ENCODE data around the gene CDK18. TPM values are rescaled to one million over a fixed set of nuclear protein-coding genes. Genes with fewer than 3 reads are reported as not detected.

The CDK18 gene
- total RNA-seq, 1 donor from 2014 or later: 0.20 TPM

GRCh38 chr1:205568469-205569361, 64.2 kb downstream of the CDK18 start:
- DNase-seq (ENCODE audit: low read depth in 2 of 2): peak in 1 of 2 donors; percentile 48

- no peak for DNase-seq (ENCODE audit: low read depth in 2 of 2)
Measured at GRCh38 chr1:205569411-205570172, 65.1 kb downstream of the CDK18 start.

- DNase-seq (ENCODE audit: low read depth in 2 of 2): no peak
Measured at GRCh38 chr1:205570173-205570501, 65.7 kb downstream of the CDK18 start.

GRCh38 chr1:205570796-205571537, 66.5 kb downstream of the CDK18 start:
- no peak for DNase-seq (ENCODE audit: low read depth in 2 of 2)

- no peak for DNase-seq (ENCODE audit: low read depth in 2 of 2)
Measured at GRCh38 chr1:205571747-205572146, 67.3 kb downstream of the CDK18 start.

GRCh38 chr1:205572421-205572820, 68.0 kb downstream of the CDK18 start:
- DNase-seq (ENCODE audit: low read depth in 2 of 2): no peak

- no peak for DNase-seq (ENCODE audit: low read depth in 2 of 2)
Measured at GRCh38 chr1:205575294-205575885, 70.9 kb downstream of the CDK18 start.

GRCh38 chr1:205576011-205576410, 71.5 kb downstream of the CDK18 start:
- DNase-seq (ENCODE audit: low read depth in 2 of 2): peak in 1 of 2 donors; percentile 45

GRCh38 chr1:205576805-205577761, 72.6 kb downstream of the CDK18 start:
- peak in 1 of 2 donors; percentile 29 for DNase-seq (ENCODE audit: low read depth in 2 of 2)

- DNase-seq (ENCODE audit: low read depth in 2 of 2): no peak
Measured at GRCh38 chr1:205577874-205578658, 73.6 kb downstream of the CDK18 start.

- DNase-seq (ENCODE audit: low read depth in 2 of 2): no peak
Measured at GRCh38 chr1:205578780-205579571, 74.5 kb downstream of the CDK18 start.

- DNase-seq (ENCODE audit: low read depth in 2 of 2): no peak
Measured at GRCh38 chr1:205579711-205580110, 75.2 kb downstream of the CDK18 start.

- DNase-seq (ENCODE audit: low read depth in 2 of 2): no peak
Measured at GRCh38 chr1:205580140-205580922, 75.9 kb downstream of the CDK18 start.

- DNase-seq (ENCODE audit: low read depth in 2 of 2): no peak
Measured at GRCh38 chr1:205580923-205581180, 76.4 kb downstream of the CDK18 start.

GRCh38 chr1:205581321-205581980, 77.0 kb downstream of the CDK18 start:
- DNase-seq (ENCODE audit: low read depth in 2 of 2): no peak

GRCh38 chr1:205582046-205582445, 77.6 kb downstream of the CDK18 start:
- DNase-seq (ENCODE audit: low read depth in 2 of 2): peak in 1 of 2 donors; percentile 69

All from lung microvascular endothelial cell (primary cell).